SK-N-SH treated with all-trans-retinoic acid at 6 μM for 48 hours (cell line): ENCODE measurements around the gene TPH2.

ENCODE experiments used
- ARNTL ChIP-seq: fragments of 450-650 bp; formaldehyde crosslinking; IDR thresholded peaks from 2 replicates; pipeline ENCODE4 v1.5.0; 2020; ENCODE audit warnings: low read depth, mild to moderate bottlenecking, moderate library complexity, borderline replicate concordance
- BACH2 ChIP-seq: fragments of 250-450 bp; sonication (Bioruptor Pico); IDR thresholded peaks from 2 replicates; pipeline ENCODE4 v1.9.0; 2021; ENCODE audit warnings: mild to moderate bottlenecking, borderline replicate concordance
- GLIS3 ChIP-seq: fragments of 250-450 bp; sonication (Bioruptor Pico); IDR thresholded peaks from 2 replicates; pipeline ENCODE4 v1.5.0; 2020; ENCODE audit warnings: mild to moderate bottlenecking, moderate library complexity
- PATZ1 ChIP-seq: fragments of 250-450 bp; sonication (Bioruptor Pico); IDR thresholded peaks from 2 replicates; pipeline ENCODE4 v1.8.0; 2020; ENCODE audit warnings: mild to moderate bottlenecking, moderate library complexity, borderline replicate concordance
- ZFP3 ChIP-seq: fragments of 250-450 bp; sonication (Bioruptor Pico); IDR thresholded peaks from 2 replicates; pipeline ENCODE4 v1.5.0; 2020; ENCODE audit warnings: mild to moderate bottlenecking, moderate library complexity
- ZFP30 ChIP-seq: fragments of 450-650 bp; formaldehyde crosslinking; IDR thresholded peaks from 2 replicates; pipeline ENCODE4 v1.5.0; 2022; ENCODE audit warnings: mild to moderate bottlenecking, moderate library complexity
- ZNF70 ChIP-seq: fragments of 450-650 bp; formaldehyde crosslinking; IDR thresholded peaks from 2 replicates; pipeline ENCODE4 v1.5.0; 2020; ENCODE audit warnings: mild to moderate bottlenecking, moderate library complexity

- TF ChIP-seq ZFP30 (CRISPR knock-in tag) (no peak), ZNF70 (no peak), ARNTL (CRISPR knock-in tag) (no peak), PATZ1 (CRISPR knock-in tag) (no peak), ZFP3 (CRISPR knock-in tag) (no peak), BACH2 (CRISPR knock-in tag) (no peak), GLIS3 (no peak)
Measured at GRCh38 chr12:72017054-72017651, 78.5 kb downstream of the TPH2 start.
